ENCODE results near the gene STUM.

The STUM gene

DNA sequence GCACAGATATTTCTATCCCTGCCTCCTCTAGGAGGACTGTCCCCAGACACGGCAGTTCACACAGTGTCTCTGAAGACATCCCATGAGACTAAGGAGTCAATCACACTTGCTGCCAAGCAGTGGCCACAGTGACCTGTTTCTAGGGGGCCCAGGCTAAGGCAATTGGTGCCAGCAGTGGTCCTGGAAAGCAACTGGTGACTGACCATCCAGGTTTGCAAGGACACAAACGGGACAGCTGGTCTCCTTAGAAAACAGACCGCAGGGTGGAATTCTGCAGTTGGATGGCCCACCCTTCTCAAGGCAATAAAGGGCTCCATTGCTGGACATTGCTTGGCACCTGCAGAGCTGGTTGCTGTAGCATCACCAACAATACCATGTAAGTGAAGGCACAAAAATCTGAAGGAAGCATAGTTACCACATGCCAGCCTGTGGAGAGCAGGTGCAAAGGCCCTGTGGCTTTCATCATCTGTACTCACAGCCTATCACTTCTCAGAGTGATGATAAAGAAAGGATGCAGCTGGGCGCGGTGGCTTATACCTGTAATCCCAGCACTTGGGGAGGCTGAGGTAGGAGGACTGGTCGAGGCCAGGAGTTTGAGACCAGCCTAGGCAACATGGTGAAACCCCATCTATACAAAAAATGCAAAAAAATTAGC lies 81.5 kb downstream of the STUM start:
- no peaks in the 10 kb centered on the region for H3K27me3 ChIP-seq (ENCODE audit: control insufficient read depth in 3 of 3, insufficient read depth in 3 of 3, low read depth in 1 of 3, low read length in 3 of 3)
- no peak overlapping the region for H2BK15ac ChIP-seq (ENCODE audit: low read length)
- no peaks in the 10 kb centered on the region for H3K79me1 ChIP-seq (ENCODE audit: low read depth, low read length)
- no peak overlapping the region for H3K27ac ChIP-seq (replicated peaks; ENCODE audit: low read length)
- H2AK5ac ChIP-seq (ENCODE audit: low read depth, low read length), result no peak overlapping the region
- H3K4me2 ChIP-seq (ENCODE audit: insufficient read depth, low read length, poor library complexity, severe bottlenecking), result no peak overlapping the region
- H2AFZ ChIP-seq (ENCODE audit: low read length), result no peak overlapping the region
- no peak overlapping the region for H3K14ac ChIP-seq (ENCODE audit: low read length)
- no peak for DNase-seq (ENCODE audit: low spot score)
- peak overlapping the region; percentile 42 for H3K18ac ChIP-seq (ENCODE audit: low read length)
- no peaks in the 10 kb centered on the region for H3K9me3 ChIP-seq (replicated peaks in 1 of 2; ENCODE audit: control insufficient read depth in 2 of 2, insufficient read depth in 1 of 2, low read depth in 1 of 2, low read length in 2 of 2)
- no peak overlapping the region for H2BK12ac ChIP-seq (ENCODE audit: low read length)
- H2BK5ac ChIP-seq (ENCODE audit: low read length), result no peak overlapping the region
- no peak overlapping the region for H3K23ac ChIP-seq (ENCODE audit: low read depth, low read length, poor library complexity)
- no peak overlapping the region for H2BK120ac ChIP-seq (ENCODE audit: low read depth, low read length)
- no peaks in the 10 kb centered on the region for H3K36me3 ChIP-seq (replicated peaks in 1 of 2; ENCODE audit: control insufficient read depth in 2 of 2, insufficient read depth in 2 of 2, low read length in 2 of 2)
- no peak overlapping the region for H3K4ac ChIP-seq (ENCODE audit: low read length)
- no CpG with 5 or more reads among the region's 6 CpGs for WGBS, 2 donors (ENCODE audit: extremely low coverage in 2 of 2, insufficient read length in 2 of 2, insufficient replicate concordance in 1 of 2)
- no peak overlapping the region for H4K8ac ChIP-seq (ENCODE audit: low read depth, low read length)
- H3K4me3 ChIP-seq (ENCODE audit: low read length in 2 of 2), result peak overlapping the region in 1 of 2 donors; percentile 39
- no peak overlapping the region for H4K91ac ChIP-seq (ENCODE audit: low read depth, low read length, poor library complexity)
- H3K9ac ChIP-seq (ENCODE audit: low read depth, low read length, poor library complexity), result peak overlapping the region; percentile 2
- peaks cover 3 to 5% of the 10 kb centered on the region in 2 donors for H3K4me1 ChIP-seq (ENCODE audit: control insufficient read depth in 2 of 2, insufficient read depth in 1 of 2, low read depth in 1 of 2, low read length in 2 of 2)

DNA sequence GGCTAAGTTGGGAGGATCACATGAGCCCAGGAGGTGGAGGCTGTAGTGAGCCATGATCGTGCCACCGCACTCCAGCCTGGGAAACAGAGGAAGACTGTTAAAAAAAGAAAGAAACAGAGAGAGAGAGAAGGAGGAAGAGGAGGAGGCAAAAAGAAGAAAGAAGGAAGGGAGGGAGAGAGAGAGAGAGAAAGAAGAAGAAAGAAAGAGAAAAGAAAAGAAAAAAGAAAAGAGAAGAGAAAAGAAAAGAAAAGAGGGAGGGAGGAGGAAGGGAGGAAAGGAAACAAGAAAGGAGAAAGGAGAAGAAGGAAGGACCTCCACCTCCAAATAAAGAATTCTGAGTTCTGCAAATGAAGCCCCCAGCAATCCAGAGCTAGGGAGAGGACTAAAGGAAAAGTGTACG lies 82.0 kb downstream of the STUM start:
- Histone ChIP-seq H2BK5ac (ENCODE audit: low read length) (no peak overlapping the region), H3K4me3 (ENCODE audit: low read length in 2 of 2) (no peak overlapping the region), H3K9ac (ENCODE audit: low read depth, low read length, poor library complexity) (no peak overlapping the region), H3K27me3 (ENCODE audit: control insufficient read depth in 3 of 3, insufficient read depth in 3 of 3, low read depth in 1 of 3, low read length in 3 of 3) (no peaks in the 10 kb centered on the region), H2BK12ac (ENCODE audit: low read length) (no peak overlapping the region), H4K91ac (ENCODE audit: low read depth, low read length, poor library complexity) (no peak overlapping the region), H4K8ac (ENCODE audit: low read depth, low read length) (no peak overlapping the region), H3K79me1 (ENCODE audit: low read depth, low read length) (peaks cover 1% of the 10 kb centered on the region), H2AK5ac (ENCODE audit: low read depth, low read length) (no peak overlapping the region), H3K14ac (ENCODE audit: low read length) (no peak overlapping the region), H3K4ac (ENCODE audit: low read length) (no peak overlapping the region), H2AFZ (ENCODE audit: low read length) (no peak overlapping the region), H3K27ac (replicated peaks; ENCODE audit: low read length) (no peak overlapping the region), H2BK15ac (ENCODE audit: low read length) (no peak overlapping the region), H3K36me3 (replicated peaks in 1 of 2; ENCODE audit: control insufficient read depth in 2 of 2, insufficient read depth in 2 of 2, low read length in 2 of 2) (no peaks in the 10 kb centered on the region), H3K9me3 (replicated peaks in 1 of 2; ENCODE audit: control insufficient read depth in 2 of 2, insufficient read depth in 1 of 2, low read depth in 1 of 2, low read length in 2 of 2) (no peaks in the 10 kb centered on the region), H3K23ac (ENCODE audit: low read depth, low read length, poor library complexity) (no peak overlapping the region), H2BK120ac (ENCODE audit: low read depth, low read length) (no peak overlapping the region), H3K4me1 (ENCODE audit: control insufficient read depth in 2 of 2, insufficient read depth in 1 of 2, low read depth in 1 of 2, low read length in 2 of 2) (peaks cover 3 to 5% of the 10 kb centered on the region in 2 donors), H3K18ac (ENCODE audit: low read length) (no peak overlapping the region), H3K4me2 (ENCODE audit: insufficient read depth, low read length, poor library complexity, severe bottlenecking) (no peak overlapping the region)
- DNase-seq (ENCODE audit: low spot score), result no peak
- WGBS, 2 donors (ENCODE audit: extremely low coverage in 2 of 2, insufficient read length in 2 of 2, insufficient replicate concordance in 1 of 2), result no CpG with 5 or more reads among the region's 3 CpGs

DNA sequence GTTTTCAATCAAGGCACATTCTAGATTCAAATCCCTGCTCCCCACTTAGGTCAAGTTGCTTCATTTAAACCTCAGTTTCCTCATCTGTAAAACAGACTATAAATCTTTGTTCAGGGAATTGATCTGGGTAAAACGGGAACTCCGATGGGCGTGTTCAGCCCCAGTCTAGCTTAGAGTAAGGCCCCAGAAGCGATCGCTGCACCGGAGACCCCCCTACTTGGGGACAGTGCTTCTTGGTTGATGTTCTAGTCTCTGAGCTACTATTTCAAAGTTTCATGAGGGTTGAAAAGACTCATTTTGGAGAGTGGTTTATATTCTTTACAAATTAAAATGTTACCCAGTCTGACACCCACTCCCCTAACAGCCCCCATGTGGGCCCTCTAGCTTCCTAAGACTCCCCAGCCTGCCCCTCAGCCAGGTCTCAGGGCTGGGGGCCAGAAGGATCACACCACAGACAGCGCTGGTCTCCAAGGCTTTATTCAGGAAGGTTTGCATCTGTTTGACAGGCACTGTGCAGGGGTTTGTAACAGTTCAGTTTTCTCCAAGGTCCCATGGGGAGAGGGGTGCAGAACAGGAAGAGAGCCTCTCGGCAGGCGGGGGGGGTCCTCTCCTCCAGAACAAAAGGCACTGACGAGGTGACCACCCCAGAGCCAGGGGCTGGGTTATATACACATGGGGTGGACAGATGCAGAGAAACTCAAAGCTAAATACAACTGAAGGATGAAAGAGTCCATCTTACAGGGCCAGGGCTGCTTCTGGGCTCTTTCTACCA lies 82.9 kb downstream of the STUM start:
- Histone ChIP-seq H3K9me3 (replicated peaks in 1 of 2; ENCODE audit: control insufficient read depth in 2 of 2, insufficient read depth in 1 of 2, low read depth in 1 of 2, low read length in 2 of 2) (no peaks in the 10 kb centered on the region), H4K91ac (ENCODE audit: low read depth, low read length, poor library complexity) (no peak overlapping the region), H3K9ac (ENCODE audit: low read depth, low read length, poor library complexity) (no peak overlapping the region), H3K4me2 (ENCODE audit: insufficient read depth, low read length, poor library complexity, severe bottlenecking) (no peak overlapping the region), H2BK12ac (ENCODE audit: low read length) (no peak overlapping the region), H3K27me3 (ENCODE audit: control insufficient read depth in 3 of 3, insufficient read depth in 3 of 3, low read depth in 1 of 3, low read length in 3 of 3) (no peaks in the 10 kb centered on the region), H2BK5ac (ENCODE audit: low read length) (no peak overlapping the region), H3K79me1 (ENCODE audit: low read depth, low read length) (peaks cover 1% of the 10 kb centered on the region), H3K18ac (ENCODE audit: low read length) (no peak overlapping the region), H2BK15ac (ENCODE audit: low read length) (no peak overlapping the region), H3K4me1 (ENCODE audit: control insufficient read depth in 2 of 2, insufficient read depth in 1 of 2, low read depth in 1 of 2, low read length in 2 of 2) (peaks cover 3 to 5% of the 10 kb centered on the region in 2 donors), H3K36me3 (replicated peaks in 1 of 2; ENCODE audit: control insufficient read depth in 2 of 2, insufficient read depth in 2 of 2, low read length in 2 of 2) (no peaks in the 10 kb centered on the region), H3K4me3 (ENCODE audit: low read length in 2 of 2) (no peak overlapping the region), H2AK5ac (ENCODE audit: low read depth, low read length) (no peak overlapping the region), H3K23ac (ENCODE audit: low read depth, low read length, poor library complexity) (no peak overlapping the region), H2AFZ (ENCODE audit: low read length) (no peak overlapping the region), H4K8ac (ENCODE audit: low read depth, low read length) (no peak overlapping the region), H3K14ac (ENCODE audit: low read length) (no peak overlapping the region), H3K27ac (replicated peaks; ENCODE audit: low read length) (no peak overlapping the region), H3K4ac (ENCODE audit: low read length) (no peak overlapping the region), H2BK120ac (ENCODE audit: low read depth, low read length) (no peak overlapping the region)
- DNase-seq (ENCODE audit: low spot score), result no peak
- WGBS, 2 donors (ENCODE audit: extremely low coverage in 2 of 2, insufficient read length in 2 of 2, insufficient replicate concordance in 1 of 2), result no CpG with 5 or more reads among the region's 10 CpGs

DNA sequence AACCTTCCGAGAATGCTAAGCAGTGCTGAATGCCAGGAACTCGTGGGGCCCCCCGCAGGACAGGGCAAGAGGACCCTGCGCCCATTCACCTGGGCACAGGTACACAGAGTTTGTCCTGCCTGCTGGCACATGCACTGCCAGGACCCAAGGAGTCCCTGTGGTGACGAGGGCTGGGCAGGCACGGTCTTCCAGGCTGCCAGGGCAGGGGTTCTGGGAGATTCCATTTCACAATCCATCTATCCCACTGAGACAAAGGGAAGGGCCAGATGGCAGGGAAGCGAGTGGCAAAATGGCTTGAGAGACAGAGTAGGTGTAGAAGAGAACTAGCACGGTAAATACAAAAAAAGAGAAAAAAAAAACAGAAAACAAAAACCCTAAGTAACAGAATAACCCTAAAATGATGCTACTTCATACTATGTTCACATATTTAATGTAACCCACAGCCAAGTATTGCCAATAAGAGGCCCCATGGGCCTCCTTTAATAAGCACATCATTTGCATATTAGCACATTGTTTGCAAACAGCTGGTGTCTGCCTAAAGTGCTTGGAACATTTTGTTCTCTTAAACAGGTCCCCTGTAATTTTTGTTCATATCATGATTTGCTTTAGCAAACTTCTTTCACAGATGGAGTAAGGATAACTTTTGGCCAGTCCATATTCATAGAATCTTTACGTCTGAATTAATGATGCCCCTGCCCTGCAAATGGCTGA lies 83.8 kb downstream of the STUM start:
- no peak overlapping the region for H3K4ac ChIP-seq (ENCODE audit: low read length)
- H3K27me3 ChIP-seq (ENCODE audit: control insufficient read depth in 3 of 3, insufficient read depth in 3 of 3, low read depth in 1 of 3, low read length in 3 of 3), result no peaks in the 10 kb centered on the region
- H3K4me3 ChIP-seq (ENCODE audit: low read length in 2 of 2), result no peak overlapping the region
- H3K79me1 ChIP-seq (ENCODE audit: low read depth, low read length), result peaks cover 1% of the 10 kb centered on the region
- DNase-seq (ENCODE audit: low spot score), result no peak
- H3K18ac ChIP-seq (ENCODE audit: low read length), result peak overlapping the region; percentile 61
- H3K4me1 ChIP-seq (ENCODE audit: control insufficient read depth in 2 of 2, insufficient read depth in 1 of 2, low read depth in 1 of 2, low read length in 2 of 2), result peaks cover 3 to 5% of the 10 kb centered on the region in 2 donors
- no peak overlapping the region for H2BK15ac ChIP-seq (ENCODE audit: low read length)
- no CpG with 5 or more reads among the region's 9 CpGs for WGBS, 2 donors (ENCODE audit: extremely low coverage in 2 of 2, insufficient read length in 2 of 2, insufficient replicate concordance in 1 of 2)
- no peak overlapping the region for H3K27ac ChIP-seq (replicated peaks; ENCODE audit: low read length)
- H4K91ac ChIP-seq (ENCODE audit: low read depth, low read length, poor library complexity), result no peak overlapping the region
- H3K36me3 ChIP-seq (replicated peaks in 1 of 2; ENCODE audit: control insufficient read depth in 2 of 2, insufficient read depth in 2 of 2, low read length in 2 of 2), result peaks cover 0 to 7% of the 10 kb centered on the region in 2 donors
- peak overlapping the region; percentile 90 for H3K14ac ChIP-seq (ENCODE audit: low read length)
- H3K9ac ChIP-seq (ENCODE audit: low read depth, low read length, poor library complexity), result no peak overlapping the region
- H2BK12ac ChIP-seq (ENCODE audit: low read length), result no peak overlapping the region
- H2BK120ac ChIP-seq (ENCODE audit: low read depth, low read length), result no peak overlapping the region
- H3K4me2 ChIP-seq (ENCODE audit: insufficient read depth, low read length, poor library complexity, severe bottlenecking), result no peak overlapping the region
- H2AK5ac ChIP-seq (ENCODE audit: low read depth, low read length), result no peak overlapping the region
- H2BK5ac ChIP-seq (ENCODE audit: low read length), result no peak overlapping the region
- no peaks in the 10 kb centered on the region for H3K9me3 ChIP-seq (replicated peaks in 1 of 2; ENCODE audit: control insufficient read depth in 2 of 2, insufficient read depth in 1 of 2, low read depth in 1 of 2, low read length in 2 of 2)
- H4K8ac ChIP-seq (ENCODE audit: low read depth, low read length), result no peak overlapping the region
- H2AFZ ChIP-seq (ENCODE audit: low read length), result no peak overlapping the region
- peak overlapping the region; percentile 59 for H3K23ac ChIP-seq (ENCODE audit: low read depth, low read length, poor library complexity)

Measured in neuronal stem cell (in vitro differentiated cells).